GM11168 (cell line): ENCODE data around the gene PRKCZ.

ENCODE experiments used
- in situ Hi-C: fragments of 300-500 bp; cut with MboI; formaldehyde crosslinking; loops from one replicate; pipeline ENCODE4 v1.12.0; 2022; ENCODE audit warnings: low sequenced_read_pairs; ENCODE audit not compliant: unreplicated experiment

PRKCZ gene

DNA sequence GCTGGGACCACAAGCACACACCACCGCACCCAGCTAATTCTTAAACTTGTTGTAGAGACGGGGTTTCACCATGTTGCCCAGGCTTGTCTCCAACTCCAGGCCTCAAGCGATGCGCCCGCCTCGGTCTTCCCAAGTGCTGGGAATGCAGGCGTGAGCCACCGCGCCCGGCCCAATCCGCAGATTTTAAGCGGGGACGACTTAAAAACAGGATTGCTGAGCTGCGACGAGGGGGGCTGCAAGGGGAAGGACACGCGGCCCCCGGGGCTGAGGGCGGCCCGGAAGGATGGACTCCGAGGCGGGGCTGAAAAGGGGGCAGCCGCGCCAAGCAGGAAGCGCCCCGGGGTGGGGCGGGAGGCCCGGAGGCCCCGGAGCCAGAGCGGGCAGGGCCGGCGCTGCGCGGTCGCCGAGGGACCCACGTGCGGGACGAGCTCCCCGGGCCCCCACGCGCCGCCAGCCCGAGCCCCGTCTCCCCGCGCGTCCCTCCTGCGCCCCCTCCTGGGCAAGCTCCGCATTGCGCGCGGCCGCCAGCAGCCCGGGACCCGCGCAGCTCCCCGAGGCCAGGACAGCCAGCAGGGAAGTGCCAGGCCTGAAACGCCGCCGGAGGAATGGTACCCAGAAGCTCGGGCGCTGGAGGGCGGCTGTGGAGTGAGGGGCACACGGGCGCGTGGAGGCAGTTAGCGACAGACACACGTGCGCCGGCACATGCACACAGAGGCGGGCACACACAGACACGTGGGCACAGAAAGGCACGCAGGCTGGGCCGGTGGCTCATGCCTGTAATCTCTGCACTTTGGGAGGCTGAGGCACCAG lies 5.5 kb upstream of the PRKCZ start:
- in situ Hi-C loops: no loop called here

DNA sequence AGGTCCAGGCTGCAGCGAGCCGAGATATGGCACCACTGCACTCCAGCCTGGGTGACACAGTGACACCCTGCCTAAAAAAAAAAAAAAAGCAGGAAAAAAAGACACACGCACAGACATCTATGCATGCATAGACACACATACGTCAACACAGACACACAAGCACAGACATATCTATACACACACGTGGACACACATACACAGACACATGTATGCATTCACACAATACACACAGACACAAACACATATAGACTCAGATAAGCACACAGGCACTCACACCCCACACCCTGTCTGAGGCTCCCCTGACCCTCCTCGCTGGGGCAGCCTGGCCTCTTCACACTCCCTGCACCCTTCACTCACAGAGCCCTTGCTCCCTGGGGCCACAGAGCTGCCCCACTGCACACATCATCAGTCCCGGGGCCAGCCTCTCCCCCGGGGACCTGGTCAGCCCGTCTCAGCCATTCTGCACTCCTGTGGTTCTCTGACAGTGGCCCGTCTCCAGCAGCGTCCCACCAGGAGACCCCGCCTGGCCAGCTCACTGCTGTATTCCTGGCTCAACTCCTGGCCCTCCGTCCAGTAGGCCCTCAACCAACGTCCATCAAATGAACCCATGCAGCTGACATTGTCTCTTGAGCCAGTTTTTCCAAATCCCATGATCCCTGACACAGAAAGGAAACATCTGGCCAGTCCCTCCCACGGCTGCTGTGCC lies 4.6 kb upstream of the PRKCZ start:
- in situ Hi-C loops: no loop called here

DNA sequence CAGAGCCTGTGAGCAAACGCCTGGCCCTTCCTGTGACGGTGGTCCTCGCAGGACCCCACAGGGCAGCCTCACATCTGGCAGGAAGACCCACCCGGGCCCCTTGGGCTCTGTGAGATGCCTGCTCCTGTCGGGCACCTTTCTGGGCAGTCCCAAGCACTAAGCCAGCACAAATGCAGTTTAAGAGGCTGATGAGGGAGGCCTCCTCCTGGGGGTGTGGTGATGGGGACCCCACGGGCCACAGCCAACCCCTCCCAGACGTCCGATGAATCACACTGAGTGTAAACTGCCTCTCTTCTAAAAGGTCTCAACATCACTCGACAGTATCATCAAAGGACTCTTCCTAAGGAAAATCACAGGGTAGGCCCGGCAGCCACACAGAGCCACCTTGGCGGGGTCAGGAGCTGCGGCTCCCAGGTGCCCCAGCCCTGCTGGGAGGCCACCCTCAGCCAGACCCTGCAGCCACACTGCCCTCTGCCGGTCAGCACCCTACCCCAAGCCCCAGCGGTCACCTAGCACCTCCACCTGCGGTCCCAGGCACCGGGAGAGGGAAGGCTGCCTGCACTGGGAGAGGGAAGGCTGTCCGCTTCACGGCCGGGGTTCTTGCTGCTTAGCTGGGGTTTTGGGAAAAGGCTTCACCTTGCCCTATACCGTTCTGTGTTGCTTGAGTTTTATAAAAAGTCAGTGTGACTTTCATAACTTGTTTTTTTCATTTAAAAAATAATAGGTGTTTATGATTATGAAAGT lies 3.9 kb upstream of the PRKCZ start:
- in situ Hi-C loops: no loop called here

DNA sequence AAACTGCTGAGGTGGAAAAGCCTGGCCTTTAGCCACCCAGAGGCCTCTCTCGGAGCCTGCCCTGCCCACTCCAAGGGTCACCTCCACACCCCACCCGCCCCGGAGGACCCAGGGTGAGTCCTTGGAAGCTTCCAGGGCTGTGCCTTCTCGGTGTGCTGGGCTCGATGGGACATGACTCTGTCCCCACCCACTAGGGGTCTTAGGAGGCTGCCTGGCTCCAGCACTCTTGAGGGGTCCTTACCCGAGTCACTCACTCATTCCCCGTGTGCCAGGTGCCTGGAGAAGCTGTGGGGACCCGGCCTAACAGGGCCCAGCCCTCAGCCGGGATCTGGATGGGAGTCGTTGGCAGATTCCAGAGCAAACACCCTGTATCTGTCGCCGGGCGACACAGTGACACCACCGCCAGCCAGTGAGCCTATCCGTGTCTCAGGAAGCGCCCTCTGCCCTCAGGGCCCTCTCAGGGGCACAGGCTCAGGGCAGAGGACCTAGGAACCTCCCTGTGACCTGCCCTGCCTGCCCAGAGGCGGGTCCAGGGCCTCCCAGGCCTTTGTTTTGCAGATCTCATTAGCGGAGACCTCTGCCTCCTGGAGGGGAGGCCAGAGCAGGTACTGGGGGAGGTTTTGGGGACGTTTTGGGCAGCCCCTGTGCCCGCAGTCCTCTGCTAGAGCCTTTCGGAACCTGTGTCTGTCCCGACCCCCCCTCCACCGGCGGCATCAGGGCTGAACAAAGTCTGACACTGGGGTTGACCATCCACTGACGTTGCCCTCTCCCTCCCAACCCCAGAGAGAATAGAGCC lies 3.1 kb upstream of the PRKCZ start:
- in situ Hi-C loops: no loop called here

DNA sequence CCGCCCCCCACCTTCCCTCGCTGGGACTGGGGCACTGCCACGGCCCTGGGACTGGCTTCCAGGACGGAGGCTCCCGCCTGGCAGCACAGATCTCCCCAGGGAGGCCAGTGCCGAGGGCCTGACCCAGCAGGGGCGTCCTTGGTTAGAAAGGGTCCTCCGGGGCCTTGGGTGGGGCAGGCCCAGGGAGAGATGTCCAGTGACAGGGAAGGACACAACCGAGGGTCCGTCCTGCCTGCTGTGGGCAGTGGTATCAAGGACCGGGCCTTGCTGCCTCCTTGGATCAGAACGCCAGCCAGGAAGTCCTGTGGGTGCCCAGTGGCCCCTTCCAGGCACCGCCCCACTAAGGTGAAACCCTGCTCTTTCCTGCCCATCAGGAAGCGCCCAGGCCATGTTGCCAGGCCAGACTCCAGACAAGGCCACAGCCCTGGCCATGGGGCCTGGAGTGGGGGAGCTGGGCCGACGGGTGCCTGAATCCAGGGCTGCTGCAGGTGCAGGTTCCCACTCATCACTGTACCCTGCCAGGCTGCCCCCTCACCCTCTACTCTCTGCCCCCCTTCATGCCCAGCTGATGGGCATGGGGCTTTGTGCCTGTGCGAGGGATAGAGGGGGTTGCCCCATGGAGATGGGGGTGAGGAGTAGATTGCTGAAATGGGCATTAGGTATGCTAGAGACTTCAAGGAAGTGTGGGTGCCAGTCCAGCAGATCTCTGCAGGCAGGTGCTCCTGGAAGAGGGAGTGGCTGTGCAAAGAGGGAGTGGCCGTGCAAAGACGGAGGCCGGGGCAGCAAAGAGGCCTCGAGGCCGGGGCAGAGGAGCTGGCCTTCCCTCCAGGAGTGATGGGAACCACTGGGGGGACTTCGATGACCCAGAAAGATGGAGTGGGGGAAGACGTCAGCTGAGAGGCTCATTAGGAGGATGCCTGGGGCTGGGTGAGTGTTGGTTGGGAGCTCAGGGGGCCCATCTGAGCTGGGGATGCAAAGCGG lies 2.2 kb upstream of the PRKCZ start:
- in situ Hi-C loops: no loop called here

DNA sequence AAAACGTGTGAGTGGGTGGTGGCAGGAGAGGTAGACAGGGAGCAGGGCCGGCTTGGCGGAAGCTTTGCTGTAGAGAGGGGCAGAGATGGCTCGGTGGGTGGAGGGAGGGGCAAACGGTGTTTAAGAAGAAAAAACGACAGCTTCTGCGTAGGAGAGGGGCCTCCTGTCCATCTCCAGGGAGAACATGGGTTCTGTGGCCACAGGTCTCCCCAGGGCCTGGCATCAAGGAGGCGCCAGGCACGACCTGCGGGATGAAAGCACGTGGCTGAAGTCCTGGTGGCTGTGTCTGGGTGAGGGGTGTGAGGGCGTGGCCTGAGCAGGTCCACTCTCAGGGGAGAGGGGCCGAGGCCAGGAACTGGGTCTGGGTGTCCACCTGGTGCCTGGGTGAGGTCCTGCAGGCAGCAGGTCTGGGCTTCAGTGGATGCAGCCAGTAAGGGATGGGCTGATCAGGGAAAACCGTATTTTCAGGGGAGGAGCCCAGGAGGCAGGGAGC lies 940 bp upstream of the PRKCZ start:
- in situ Hi-C loops: no loop called here

DNA sequence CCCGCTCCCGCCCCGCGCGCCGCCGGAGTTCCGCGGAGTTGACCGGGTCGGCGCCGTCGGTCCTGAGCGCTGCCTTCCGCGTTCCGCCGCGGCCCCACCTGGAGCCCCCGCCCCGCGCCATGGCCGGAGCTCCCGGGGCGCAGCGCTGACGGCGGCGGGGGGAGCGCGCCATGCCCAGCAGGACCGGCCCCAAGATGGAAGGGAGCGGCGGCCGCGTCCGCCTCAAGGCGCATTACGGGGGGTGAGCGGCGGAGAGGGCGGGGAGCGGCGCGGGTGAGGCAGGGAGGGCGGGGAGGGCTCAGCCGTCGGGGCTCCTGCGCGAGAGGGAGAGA lies 216 bp downstream of the PRKCZ start:
- in situ Hi-C loops: no loop called here

DNA sequence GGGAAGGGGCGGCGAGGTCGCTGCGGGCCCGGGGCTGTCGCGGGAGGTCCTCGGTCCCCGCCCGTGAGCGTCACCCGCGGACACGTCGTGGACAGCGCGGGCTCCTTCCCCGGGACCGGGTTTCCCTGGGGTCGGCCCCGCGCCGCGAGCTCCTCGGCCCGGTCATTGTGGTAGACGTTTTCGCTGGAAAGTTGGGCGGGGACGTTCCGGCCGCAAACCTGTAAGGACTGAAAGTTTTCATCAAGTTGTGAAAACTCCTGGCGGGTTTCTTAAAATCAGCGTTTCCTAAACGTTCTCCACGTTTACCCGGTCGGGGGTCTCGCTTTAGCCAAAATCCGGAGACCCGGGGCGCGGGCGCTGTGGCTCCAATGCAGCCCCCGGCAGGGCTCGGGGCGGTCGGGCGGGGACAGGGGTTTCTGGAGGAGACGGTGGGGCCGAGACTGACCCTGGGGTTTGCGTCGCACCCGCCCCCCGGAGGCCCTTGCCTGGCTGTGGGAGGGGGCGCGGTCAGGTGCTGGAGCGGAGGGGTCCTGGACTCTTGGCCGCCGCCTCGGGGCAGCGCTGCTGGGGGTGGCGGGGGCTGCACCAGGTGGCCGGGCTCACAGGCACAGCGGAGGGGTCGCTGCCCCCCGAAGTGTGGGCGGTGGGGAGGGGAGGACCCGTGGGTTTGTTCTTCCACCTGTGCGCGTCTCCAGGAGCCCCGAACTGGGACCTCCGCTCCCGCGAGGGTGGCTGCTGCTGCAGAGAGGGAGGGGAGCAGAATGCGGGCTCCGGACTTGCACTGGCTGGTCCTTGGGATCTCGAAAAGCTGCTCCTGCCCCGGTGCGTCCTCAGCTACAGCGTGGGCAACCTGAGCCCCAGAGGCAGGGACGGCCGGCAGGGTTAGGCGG lies 827 bp downstream of the PRKCZ start:
- in situ Hi-C loops: no loop called here

DNA sequence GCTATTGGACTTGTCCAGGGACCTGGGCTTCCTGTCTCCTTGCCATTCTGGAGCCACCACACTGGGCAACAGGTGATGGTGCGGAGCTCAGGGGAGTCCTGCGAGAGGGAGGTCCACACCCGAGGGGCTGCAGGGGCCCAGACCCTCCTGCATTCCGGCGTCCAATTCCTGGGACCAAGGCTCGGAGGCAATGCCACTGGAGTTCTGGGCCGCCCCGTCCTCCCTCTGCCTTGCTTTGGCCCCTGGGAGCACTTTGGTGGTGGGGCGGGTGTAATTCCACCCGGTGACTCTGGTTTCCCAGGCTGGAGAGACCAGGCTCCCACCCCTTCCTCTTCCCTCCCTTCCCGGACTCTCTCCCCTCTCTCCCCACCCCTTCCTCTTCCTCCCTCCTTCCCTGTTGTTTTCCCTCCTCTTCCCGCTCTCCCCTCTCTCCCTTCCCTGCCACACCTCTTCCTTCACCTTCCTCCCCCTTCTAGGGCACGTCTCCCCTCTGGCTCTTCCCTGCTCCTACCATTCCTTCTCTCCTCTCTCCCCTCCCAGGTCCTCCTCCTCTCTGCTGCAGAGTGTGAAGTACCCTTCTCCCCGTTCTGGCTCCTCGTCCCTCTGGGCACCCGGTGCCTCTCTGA lies 2.0 kb downstream of the PRKCZ start:
- in situ Hi-C loops: no loop called here

DNA sequence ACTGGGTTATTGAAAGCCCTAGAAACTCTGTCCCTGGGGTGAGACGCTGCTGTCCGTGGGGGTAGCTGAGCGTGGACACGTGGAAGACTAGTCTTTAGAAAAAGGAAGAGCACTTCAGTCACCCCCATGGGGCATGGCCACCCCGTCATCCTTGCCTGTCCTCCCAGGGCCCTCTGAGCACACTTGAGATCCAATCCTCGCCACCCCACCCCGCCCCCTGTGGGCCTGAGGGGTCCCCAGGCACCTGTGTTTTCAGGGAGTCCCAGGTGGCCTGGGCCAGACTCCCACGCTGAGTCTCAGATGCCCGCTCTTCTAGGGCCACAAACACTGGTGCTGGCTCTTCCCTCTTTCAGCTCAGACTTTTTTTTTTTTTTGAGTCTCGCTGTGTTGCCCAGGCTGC lies 2.5 kb downstream of the PRKCZ start:
- in situ Hi-C loops: no loop called here

DNA sequence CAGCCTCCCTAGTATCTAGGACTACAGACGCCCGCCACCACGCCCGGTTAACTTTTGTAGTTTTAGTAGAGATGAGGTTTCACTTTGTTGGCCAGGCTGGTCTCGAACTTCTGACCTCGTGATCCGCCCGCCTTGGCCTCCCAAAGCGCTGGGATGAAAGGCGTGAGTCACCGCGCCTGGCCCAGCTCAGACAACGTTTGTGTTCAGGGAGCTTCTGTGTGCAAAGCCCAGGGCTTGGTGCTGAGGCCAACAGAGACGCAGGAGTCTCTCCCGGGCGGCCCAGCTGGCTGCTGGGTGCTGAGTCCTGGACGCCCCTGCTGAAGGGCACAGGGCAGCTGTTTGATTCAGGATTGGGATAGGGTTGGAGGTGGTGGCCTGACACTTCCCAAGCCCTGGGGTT lies 3.0 kb downstream of the PRKCZ start:
- in situ Hi-C loops: no loop called here

DNA sequence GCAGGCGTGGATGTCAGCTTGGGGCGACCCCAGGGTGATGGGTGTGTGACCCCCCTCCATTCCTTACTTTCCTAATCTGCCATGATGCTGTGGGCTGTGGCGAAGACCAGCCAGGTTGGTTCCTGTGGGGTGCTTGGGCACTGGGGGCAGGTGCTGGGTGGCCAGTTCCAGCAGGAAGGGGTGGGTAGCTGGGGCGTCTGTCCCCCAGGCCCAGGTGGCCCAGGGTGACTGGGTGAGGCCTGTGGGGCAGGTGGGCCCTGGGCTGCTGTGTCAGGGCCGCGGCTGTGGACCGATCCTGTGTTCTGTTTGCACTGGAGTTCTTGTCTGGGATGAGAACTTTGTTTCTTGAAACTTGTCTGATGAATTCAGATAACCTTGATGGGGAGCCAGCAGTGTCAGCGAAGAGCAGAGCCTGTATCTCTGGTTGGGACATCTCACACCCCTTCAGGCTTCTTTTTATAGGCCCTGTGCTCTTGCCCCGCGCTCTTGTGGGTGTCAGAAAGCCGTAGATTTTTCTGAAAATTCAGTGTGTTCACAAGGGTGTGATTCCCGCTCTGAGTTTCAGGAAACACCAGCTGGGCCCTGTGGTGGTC lies 3.7 kb downstream of the PRKCZ start:
- in situ Hi-C loops: no loop called here

DNA sequence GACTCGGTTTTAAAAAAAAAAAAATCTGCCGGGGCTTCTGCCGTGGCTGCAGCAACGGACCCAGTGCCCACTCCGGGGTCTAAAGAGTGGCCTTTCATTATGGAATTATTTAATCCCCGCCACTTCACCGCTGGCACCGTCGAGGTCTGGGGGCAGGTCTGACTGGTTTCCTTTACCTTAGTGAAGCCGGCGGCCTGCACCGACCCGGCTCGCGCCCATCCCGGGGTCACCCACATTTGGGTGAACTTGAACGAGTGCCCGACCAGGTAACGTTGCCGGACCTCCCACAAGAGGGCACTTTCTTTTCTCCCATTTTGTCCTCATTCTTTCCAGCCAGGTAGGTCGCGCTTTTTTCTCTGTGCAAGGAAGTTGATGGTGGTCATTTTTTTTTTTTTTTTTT lies 4.3 kb downstream of the PRKCZ start:
- in situ Hi-C loops: no loop called here

DNA sequence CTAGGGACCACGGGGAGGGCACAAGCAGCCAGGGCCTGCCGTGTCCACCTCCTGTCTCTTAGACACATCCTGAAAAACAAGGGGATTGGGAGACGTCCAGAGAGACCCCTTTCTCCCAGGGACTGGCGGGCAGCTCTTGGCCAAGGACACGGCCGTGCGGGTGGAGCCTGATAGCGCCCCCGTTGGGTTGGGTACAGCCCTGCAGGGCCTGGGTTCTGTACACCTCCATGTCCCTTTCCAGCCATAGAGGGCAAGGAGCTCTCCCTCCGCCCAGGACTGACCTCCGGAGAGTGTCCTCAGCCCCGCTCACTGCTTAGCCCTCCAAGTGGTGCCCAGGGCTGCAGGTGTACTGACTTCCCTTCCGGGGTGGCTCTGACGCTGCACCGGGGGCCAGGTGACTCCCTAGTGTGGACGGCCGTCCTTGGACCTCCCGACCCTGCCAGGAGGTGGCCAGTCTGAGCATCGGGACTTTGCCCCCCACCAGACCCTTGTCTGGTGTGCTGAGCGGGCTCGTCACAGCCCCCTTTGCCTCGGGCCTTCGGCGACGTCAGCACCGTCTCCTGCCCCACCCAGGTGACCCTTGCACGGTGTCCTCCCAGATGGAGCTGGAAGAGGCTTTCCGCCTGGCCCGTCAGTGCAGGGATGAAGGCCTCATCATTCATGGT lies 5.8 kb downstream of the PRKCZ start:
- in situ Hi-C loops: no loop called here

DNA sequence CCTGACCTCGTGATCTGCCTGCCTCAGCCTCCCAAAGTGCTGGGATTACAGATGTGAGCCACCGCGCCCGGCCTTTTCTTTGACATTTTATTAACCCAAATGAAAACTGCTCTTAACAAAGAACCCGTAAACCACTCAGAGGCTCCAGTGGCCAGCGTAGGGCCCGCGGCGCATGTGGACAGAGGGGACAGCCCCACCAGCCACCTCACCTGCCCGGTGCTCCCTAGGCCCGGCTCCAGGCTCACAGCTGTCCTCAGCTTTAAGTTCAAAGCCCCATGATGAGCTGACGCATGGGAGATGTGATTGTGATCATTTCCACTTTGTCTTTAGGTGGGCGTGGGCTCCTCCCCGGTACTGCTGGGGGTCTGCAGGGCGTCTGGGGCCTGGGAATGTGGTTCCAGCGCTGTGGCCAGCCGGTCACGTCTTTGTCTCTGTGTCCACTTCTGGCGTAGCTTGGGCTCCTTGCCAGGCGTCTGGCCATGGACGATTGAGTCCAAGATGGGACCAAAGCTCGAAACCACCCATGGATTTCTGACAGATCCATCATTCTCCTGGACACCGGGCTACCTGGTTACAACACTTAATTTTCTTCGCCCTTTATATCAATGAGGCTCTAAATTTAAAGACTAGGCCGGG lies 6.9 kb downstream of the PRKCZ start:
- in situ Hi-C loops: no loop called here

DNA sequence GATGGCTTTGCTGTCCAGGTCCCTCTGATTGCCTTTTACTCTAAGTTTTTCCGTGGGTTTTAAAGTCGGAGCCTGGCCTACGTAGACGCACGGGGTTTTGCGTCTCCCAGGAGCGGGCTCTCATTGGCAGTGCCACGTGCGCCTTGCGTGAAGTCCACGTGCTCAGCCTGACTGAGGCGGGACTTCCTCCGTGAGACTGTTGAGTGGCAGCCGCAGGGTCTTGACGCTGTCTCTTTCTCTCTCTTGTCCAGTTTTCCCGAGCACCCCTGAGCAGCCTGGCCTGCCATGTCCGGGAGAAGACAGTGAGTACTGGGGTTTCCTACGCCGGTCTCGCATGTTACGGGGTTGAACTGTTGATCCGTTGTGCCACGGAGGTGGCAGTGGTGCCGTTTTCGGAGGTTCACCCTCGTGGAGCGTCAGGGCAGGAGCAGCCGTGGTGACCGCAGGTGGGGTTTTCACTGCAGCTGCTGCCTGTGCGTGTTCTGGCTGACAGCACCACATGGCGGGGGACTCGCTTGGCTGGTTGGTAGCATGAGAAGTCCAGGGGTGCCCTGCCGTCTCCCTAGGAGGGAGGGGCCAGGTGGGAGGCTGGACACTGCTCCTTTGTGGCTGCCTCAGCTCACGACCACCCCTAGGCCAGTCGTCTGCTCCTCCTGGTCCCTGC lies 9.2 kb downstream of the PRKCZ start:
- in situ Hi-C loops: no loop called here
